GM23248 (cell line): ENCODE data around the gene ITFG1.

Experiments
- EZH2 ChIP-seq: fragments of 200-600 bp; sonication (generic); IDR thresholded peaks from 2 replicates; pipeline ENCODE4 v1.6.1; 2018; ENCODE audit warnings: antibody characterized with exemption, mild to moderate bottlenecking; ENCODE audit not compliant: insufficient read depth, poor library complexity, severe bottlenecking
- EZH2phosphoT487 ChIP-seq: fragments of 200-600 bp; sonication (generic); IDR thresholded peaks from 2 replicates; pipeline ENCODE4 v1.6.1; 2018; ENCODE audit warnings: antibody characterized with exemption, moderate library complexity, mild to moderate bottlenecking, low read depth; ENCODE audit not compliant: insufficient read depth

DNA sequence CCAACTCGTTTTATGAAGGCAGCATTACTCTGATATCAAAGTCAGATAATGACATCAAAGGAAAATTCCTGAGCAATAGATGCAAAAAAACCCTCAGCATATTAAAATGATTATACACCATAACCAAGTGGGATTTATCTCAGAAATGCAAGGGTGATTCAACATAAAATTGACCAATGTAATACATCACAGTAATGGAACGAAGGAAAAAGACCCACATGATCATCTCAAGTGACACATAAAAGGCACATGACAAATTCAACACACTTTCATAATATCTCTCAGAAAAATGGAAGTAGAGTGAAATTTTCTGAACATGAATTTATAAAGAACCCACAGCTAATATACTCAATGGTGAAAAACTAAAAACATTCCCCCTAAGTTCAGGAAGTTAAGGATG is 118.8 kb downstream of the ITFG1 start:
- TF ChIP-seq EZH2phosphoT487, result no peak
- TF ChIP-seq EZH2, result no peak
